Measurements from ENCODE around the gene ATP1A1. TPM values are rescaled to one million over a fixed set of nuclear protein-coding genes. Genes with fewer than 3 reads are reported as not detected.

ATP1A1 gene
- total RNA-seq, 1 experiment from 2014 or later, result 239 TPM

- H2AFZ ChIP-seq (ENCODE audit: low read length), result no peak overlapping the region
- H3K79me1 ChIP-seq (ENCODE audit: insufficient read depth, low read depth, low read length, poor library complexity, severe bottlenecking), result no peaks in the 10 kb centered on the region
- no peaks in the 10 kb centered on the region for H3K23me2 ChIP-seq (ENCODE audit: insufficient read length, low read depth, low read length, poor library complexity, severe bottlenecking)
- no peak overlapping the region for H2BK120ac ChIP-seq (ENCODE audit: low read depth, low read length, poor library complexity, severe bottlenecking)
- no peaks in the 10 kb centered on the region for H3K4me1 ChIP-seq (ENCODE audit: insufficient read depth, low read length)
- no peak overlapping the region for H3K18ac ChIP-seq (ENCODE audit: insufficient read length, low read depth, low read length)
- no peak overlapping the region for H3T11ph ChIP-seq (ENCODE audit: low read length)
- no peak overlapping the region for H3K23ac ChIP-seq (ENCODE audit: insufficient read length, low read depth, low read length)
- no peak for DNase-seq
- no peak overlapping the region for H3K4me2 ChIP-seq (ENCODE audit: insufficient read depth, insufficient read length, low read length)
- H2BK12ac ChIP-seq (ENCODE audit: insufficient read length, low read depth, low read length), result no peak overlapping the region
- H3K9me3 Mint-ChIP-seq, result no peaks in the 10 kb centered on the region
- no peak overlapping the region for H3K9ac ChIP-seq (ENCODE audit: extremely low read depth, insufficient read length, low read length)
- no peak overlapping the region; the same call in 1 of the 2 replicates for H3K14ac ChIP-seq (ENCODE audit: insufficient read depth, low read length)
- no peak overlapping the region for H3K4ac ChIP-seq (ENCODE audit: low read depth, low read length)
- H3K79me2 ChIP-seq (ENCODE audit: insufficient read depth, low read length), result no peaks in the 10 kb centered on the region
- no peak overlapping the region for H3K56ac ChIP-seq (ENCODE audit: insufficient read length, low read depth, low read length)
- H3K4me1 Mint-ChIP-seq, result peaks cover 5 to 6% of the 10 kb centered on the region in 2 experiments
- H4K5ac ChIP-seq (ENCODE audit: insufficient read length, low read depth, low read length), result no peak overlapping the region
- no peak overlapping the region for H4K8ac ChIP-seq (replicated peaks; ENCODE audit: insufficient read length, low read depth, low read length)
- H2AK5ac ChIP-seq (ENCODE audit: insufficient read length, low read length), result no peak overlapping the region
- no peak overlapping the region for H4K91ac ChIP-seq (ENCODE audit: insufficient read length, low read depth, low read length)
- no peaks in the 10 kb centered on the region for H3K36me3 Mint-ChIP-seq (ENCODE audit: insufficient read depth in 1 of 3, low read depth in 3 of 3)
- no peak overlapping the region for H2BK5ac ChIP-seq (ENCODE audit: insufficient read length, low read length)
- H2BK20ac ChIP-seq (ENCODE audit: low read depth, low read length, poor library complexity, severe bottlenecking), result no peak overlapping the region
- H3K27me3 ChIP-seq (ENCODE audit: insufficient read depth, low read length), result no peaks in the 10 kb centered on the region
- H3K4me3 Mint-ChIP-seq, result no peak overlapping the region
- no peaks in the 10 kb centered on the region for H4K20me1 ChIP-seq (ENCODE audit: control insufficient read depth, insufficient read depth, insufficient read length)
- no peak overlapping the region for H2BK15ac ChIP-seq (ENCODE audit: low read depth, low read length)
- H3K27ac Mint-ChIP-seq, result peak overlapping the region in 1 of 3 experiments; percentile 12; a peak in 1 of 7 replicates
- TF ChIP-seq CTCF (conservative IDR thresholded peaks at IDR 0.05), result no peak
- H3K27ac ChIP-seq (ENCODE audit: insufficient read length, low read depth, low read length), result no peak overlapping the region
- WGBS (ENCODE audit: extremely low coverage, insufficient read length, low lambda C conversion rate), result no CpG with 5 or more reads among the region's 7 CpGs
- H3K9me3 ChIP-seq (ENCODE audit: control insufficient read depth, low read depth, low read length), result no peaks in the 10 kb centered on the region
- H3K27me3 Mint-ChIP-seq (ENCODE audit: low read depth), result no peaks in the 10 kb centered on the region
Measured at GRCh38 chr1:116448785-116449385, 75.8 kb downstream of the ATP1A1 start.

Measured in H9 (cell line).